SK-N-MC (cell line): ENCODE data around the gene KLHL35.
"Not testable (repeated sequence)": the region's sequence is repeated elsewhere in the genome, so short reads cannot be mapped to it uniquely, and the experiment has no call there.

Source experiments
- EZH2 ChIP-seq: fragments of 200-600 bp; sonication (generic); IDR thresholded peaks from one replicate; pipeline ENCODE4 v1.6.1; 2017; ENCODE audit warnings: antibody characterized with exemption
- FOXP2 ChIP-seq: optimal IDR thresholded peaks from 2 replicates; pipeline ENCODE3; 2011; ENCODE audit warnings: mild to moderate bottlenecking, moderate library complexity; ENCODE audit not compliant: insufficient read depth; ENCODE audit errors: extremely low read length, control extremely low read depth
- POLR2AphosphoS5 ChIP-seq: IDR thresholded peaks from 2 replicates; pipeline ENCODE4 v1.6.1; 2012; ENCODE audit warnings: mild to moderate bottlenecking, low read depth, low read length, borderline replicate concordance

GRCh38 chr11:75413146-75413545 lies 19.9 kb downstream of the KLHL35 start:
- not testable (repeated sequence) for TF ChIP-seq EZH2, POLR2AphosphoS5, FOXP2
